DOHH2 (cell line): Measurements from ENCODE around the gene UBE2E1.

Source experiments
- H3F3A ChIP-seq: fragments of 200-600 bp; sonication (generic), shearing (Covaris generic); 2 replicates; pipeline ENCODE4 v1.6.0; 2016; ENCODE audit warnings: antibody characterized with exemption, mild to moderate bottlenecking; ENCODE audit not compliant: control insufficient read depth, insufficient read depth
- H3K27ac ChIP-seq: fragments of 200-600 bp; sonication (generic); 2 replicates; pipeline ENCODE4 v1.5.1; 2014; ENCODE audit warnings: low read depth, mild to moderate bottlenecking, low read length, moderate library complexity
- H3K27me3 ChIP-seq: fragments of 200-600 bp; sonication (generic); 2 replicates; pipeline ENCODE4 v1.6.1; 2014; ENCODE audit warnings: mild to moderate bottlenecking, low read length, mixed read lengths; ENCODE audit not compliant: control insufficient read depth
- H3K36me3 ChIP-seq: fragments of 200-600 bp; sonication (generic); 2 replicates; pipeline ENCODE4 v1.6.1; 2014; ENCODE audit warnings: mild to moderate bottlenecking, low read length, moderate library complexity, mixed read lengths; ENCODE audit not compliant: control insufficient read depth
- H3K4me1 ChIP-seq: fragments of 200-600 bp; sonication (generic); 2 replicates; pipeline ENCODE4 v1.6.1; 2014; ENCODE audit warnings: mild to moderate bottlenecking, low read length, mixed read lengths; ENCODE audit not compliant: control insufficient read depth
- H3K4me2 ChIP-seq: fragments of 200-600 bp; sonication (generic); 2 replicates; pipeline ENCODE4 v1.6.0; 2014; ENCODE audit warnings: mild to moderate bottlenecking, low read length, moderate library complexity
- H3K4me3 ChIP-seq: fragments of 200-600 bp; sonication (generic); 2 replicates; pipeline ENCODE4 v1.5.1; 2014; ENCODE audit warnings: mild to moderate bottlenecking, low read length, mixed read lengths
- H3K79me2 ChIP-seq: fragments of 200-600 bp; sonication (generic); 2 replicates; pipeline ENCODE4 v1.6.1; 2014; ENCODE audit warnings: mild to moderate bottlenecking, low read length, mixed read lengths; ENCODE audit not compliant: control insufficient read depth
- H3K9me2 ChIP-seq: fragments of 200-600 bp; sonication (generic); replicated peaks from 2 replicates; pipeline ENCODE4 v1.6.1; 2014; ENCODE audit warnings: mild to moderate bottlenecking, low read length, mixed read lengths; ENCODE audit not compliant: control insufficient read depth
- H3K9me3 ChIP-seq: fragments of 200-600 bp; sonication (generic); 2 replicates; pipeline ENCODE4 v1.6.1; 2014; ENCODE audit warnings: antibody characterized with exemption, low read length, mixed read lengths; ENCODE audit not compliant: control insufficient read depth, insufficient read depth
- H4K20me1 ChIP-seq: fragments of 200-600 bp; sonication (generic); 2 replicates; pipeline ENCODE4 v1.6.0; 2014; ENCODE audit warnings: low read depth, mild to moderate bottlenecking, antibody characterized with exemption, low read length, moderate library complexity; ENCODE audit not compliant: control insufficient read depth, insufficient read depth
- CTCF ChIP-seq: fragments of 200-600 bp; sonication (generic); IDR thresholded peaks from one replicate; pipeline ENCODE4 v1.5.1; 2014; ENCODE audit warnings: antibody characterized with exemption, mild to moderate bottlenecking, low read depth, low read length; ENCODE audit not compliant: poor library complexity, severe bottlenecking
- EZH2phosphoT487 ChIP-seq: fragments of 200-600 bp; sonication (generic); IDR thresholded peaks from 2 replicates; pipeline ENCODE4 v1.6.1; 2017; ENCODE audit warnings: borderline replicate concordance, mild to moderate bottlenecking, antibody characterized with exemption, low read length, moderate library complexity, mixed read lengths

UBE2E1 gene

GRCh38 chr3:23781871-23782270 lies 23.9 kb upstream of the UBE2E1 start:
- Histone ChIP-seq H3F3A (no peaks in the 10 kb centered on the region), H3K27me3 (peaks cover 8% of the 10 kb centered on the region), H3K4me2 (no peak overlapping the region), H3K36me3 (no peaks in the 10 kb centered on the region), H3K27ac (no peak overlapping the region), H3K4me1 (peaks cover 8% of the 10 kb centered on the region), H4K20me1 (no peaks in the 10 kb centered on the region), H3K79me2 (no peaks in the 10 kb centered on the region), H3K9me2 (no peaks in the 10 kb centered on the region), H3K4me3 (no peak overlapping the region), H3K9me3 (no peaks in the 10 kb centered on the region)
- TF ChIP-seq CTCF (no peak), EZH2phosphoT487 (no peak)

- Histone ChIP-seq H3K27ac (no peak overlapping the region), H3K27me3 (peaks cover 8% of the 10 kb centered on the region), H3K79me2 (no peaks in the 10 kb centered on the region), H3K9me2 (no peaks in the 10 kb centered on the region), H3K9me3 (no peaks in the 10 kb centered on the region), H3F3A (no peaks in the 10 kb centered on the region), H3K36me3 (no peaks in the 10 kb centered on the region), H3K4me1 (no peaks in the 10 kb centered on the region), H3K4me2 (no peak overlapping the region), H4K20me1 (no peaks in the 10 kb centered on the region), H3K4me3 (no peak overlapping the region)
- TF ChIP-seq CTCF (no peak), EZH2phosphoT487 (no peak)
Measured at GRCh38 chr3:23785097-23785645, 20.6 kb upstream of the UBE2E1 start.

GRCh38 chr3:23785882-23786281 lies 19.9 kb upstream of the UBE2E1 start:
- H3K79me2 ChIP-seq = no peaks in the 10 kb centered on the region
- TF ChIP-seq EZH2phosphoT487 (no peak), CTCF (no peak)

GRCh38 chr3:23791678-23792077 lies 14.1 kb upstream of the UBE2E1 start:
- Histone ChIP-seq H3K4me3 (no peak overlapping the region), H4K20me1 (no peaks in the 10 kb centered on the region)

More at GRCh38 chr3:23785882-23786281, 19.9 kb upstream of the UBE2E1 start:
- H3F3A ChIP-seq = no peaks in the 10 kb centered on the region
- no peaks in the 10 kb centered on the region for H3K36me3 ChIP-seq
- H3K27me3 ChIP-seq = peaks cover 8% of the 10 kb centered on the region
- H4K20me1 ChIP-seq = no peaks in the 10 kb centered on the region
- no peaks in the 10 kb centered on the region for H3K9me2 ChIP-seq
- no peak overlapping the region for H3K4me2 ChIP-seq
- no peak overlapping the region for H3K4me3 ChIP-seq
- no peaks in the 10 kb centered on the region for H3K9me3 ChIP-seq
- no peak overlapping the region for H3K27ac ChIP-seq
- H3K4me1 ChIP-seq = no peaks in the 10 kb centered on the region

More at GRCh38 chr3:23791678-23792077, 14.1 kb upstream of the UBE2E1 start:
- TF ChIP-seq CTCF = no peak
- TF ChIP-seq EZH2phosphoT487 = no peak
- Histone ChIP-seq H3K79me2 (no peaks in the 10 kb centered on the region), H3K9me3 (no peaks in the 10 kb centered on the region), H3K4me1 (no peaks in the 10 kb centered on the region), H3K9me2 (no peaks in the 10 kb centered on the region), H3F3A (no peaks in the 10 kb centered on the region), H3K27me3 (peaks cover 21% of the 10 kb centered on the region), H3K27ac (no peak overlapping the region), H3K4me2 (no peak overlapping the region), H3K36me3 (no peaks in the 10 kb centered on the region)
